Mammary epithelial cell (primary cell): ENCODE data around the gene GTF2F1.

ENCODE experiments used
- EZH2 ChIP-seq: IDR thresholded peaks from 2 replicates; pipeline ENCODE4 v1.6.1; 2012; ENCODE audit warnings: low read length, inconsistent platforms, borderline replicate concordance
- TF ChIP-seq, protein P1 (sequence below), 2 donors: IDR thresholded peaks in 1 of 2; conservative IDR thresholded peaks in 1 of 2; 2 replicates each; pipeline ENCODE4 v1.5.1; 2011 to 2012; ENCODE audit warnings: inconsistent platforms in 2 of 2, low read length in 2 of 2, mild to moderate bottlenecking in 2 of 2, control low read depth in 1 of 2, low read depth in 1 of 2; ENCODE audit not compliant: insufficient read depth in 1 of 2; ENCODE audit errors: extremely low read depth in 1 of 2

DNA sequence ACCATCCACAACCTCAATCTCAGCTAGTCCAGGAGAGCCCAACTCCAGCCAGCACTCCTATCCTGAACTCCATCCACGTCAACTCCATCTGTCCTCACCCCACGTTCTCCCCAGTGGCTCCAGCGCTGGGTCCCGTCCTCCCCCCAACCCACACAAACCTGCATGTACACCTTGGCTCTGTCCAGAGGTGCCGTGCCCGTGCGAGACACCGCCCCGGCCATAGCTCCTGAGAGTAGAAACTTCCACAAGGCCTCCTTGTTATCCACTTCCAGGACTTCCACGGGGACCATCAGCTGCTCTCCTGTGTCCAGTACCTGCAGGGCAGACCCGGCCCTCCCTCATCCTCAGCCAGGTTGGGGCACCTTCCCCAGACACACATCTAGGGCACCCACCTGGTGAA is 38.9 kb upstream of the GTF2F1 start:
- TF ChIP-seq, protein P1, sequence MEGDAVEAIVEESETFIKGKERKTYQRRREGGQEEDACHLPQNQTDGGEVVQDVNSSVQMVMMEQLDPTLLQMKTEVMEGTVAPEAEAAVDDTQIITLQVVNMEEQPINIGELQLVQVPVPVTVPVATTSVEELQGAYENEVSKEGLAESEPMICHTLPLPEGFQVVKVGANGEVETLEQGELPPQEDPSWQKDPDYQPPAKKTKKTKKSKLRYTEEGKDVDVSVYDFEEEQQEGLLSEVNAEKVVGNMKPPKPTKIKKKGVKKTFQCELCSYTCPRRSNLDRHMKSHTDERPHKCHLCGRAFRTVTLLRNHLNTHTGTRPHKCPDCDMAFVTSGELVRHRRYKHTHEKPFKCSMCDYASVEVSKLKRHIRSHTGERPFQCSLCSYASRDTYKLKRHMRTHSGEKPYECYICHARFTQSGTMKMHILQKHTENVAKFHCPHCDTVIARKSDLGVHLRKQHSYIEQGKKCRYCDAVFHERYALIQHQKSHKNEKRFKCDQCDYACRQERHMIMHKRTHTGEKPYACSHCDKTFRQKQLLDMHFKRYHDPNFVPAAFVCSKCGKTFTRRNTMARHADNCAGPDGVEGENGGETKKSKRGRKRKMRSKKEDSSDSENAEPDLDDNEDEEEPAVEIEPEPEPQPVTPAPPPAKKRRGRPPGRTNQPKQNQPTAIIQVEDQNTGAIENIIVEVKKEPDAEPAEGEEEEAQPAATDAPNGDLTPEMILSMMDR (conservative IDR thresholded peaks at IDR 0.05 in 1 of 2, IDR thresholded peaks at IDR 0.05 in 1 of 2; ENCODE audit: extremely low read depth in 1 of 2, insufficient read depth in 1 of 2, low read depth in 1 of 2, low read length in 2 of 2): no peak
- no peak for TF ChIP-seq EZH2
